Vagina (tissue), 2 donors: ENCODE measurements around the gene ZNF428.

Experiments
- CTCF ChIP-seq, 3 experiments: fragments of 450-650 bp in 2 of 3; fragments of 200-600 bp in 1 of 3; sonication (generic) in 1 of 3; IDR thresholded peaks; one replicate each; pipeline ENCODE4 v1.5.1; 2017 to 2019; ENCODE audit warnings: antibody characterized with exemption in 3 of 3, mild to moderate bottlenecking in 2 of 3, moderate library complexity in 2 of 3
- POLR2A ChIP-seq, 2 donors: fragments of 450-650 bp; IDR thresholded peaks; one replicate each; pipeline ENCODE4 v1.6.1; 2017; ENCODE audit warnings: antibody characterized with exemption in 2 of 2, mild to moderate bottlenecking in 2 of 2, moderate library complexity in 2 of 2
- POLR2AphosphoS5 ChIP-seq, 2 donors: sonication (generic); formaldehyde crosslinking; IDR thresholded peaks; one replicate each; pipeline ENCODE4 v1.9.0; 2017; ENCODE audit warnings: antibody characterized with exemption in 2 of 2, mild to moderate bottlenecking in 2 of 2, low read depth in 1 of 2; ENCODE audit not compliant: insufficient read depth in 1 of 2

- TF ChIP-seq POLR2AphosphoS5 (IDR thresholded peaks at IDR 0.05; ENCODE audit: insufficient read depth in 1 of 2, low read depth in 1 of 2) (no peak), CTCF (IDR thresholded peaks at IDR 0.05) (no peak), POLR2A (IDR thresholded peaks at IDR 0.05) (no peak)
Measured at GRCh38 chr19:43570174-43570791, 49.1 kb downstream of the ZNF428 start.
